Colonic mucosa (tissue), 4 donors: ENCODE measurements around the gene IFI27. TPM values are rescaled to one million over a fixed set of nuclear protein-coding genes. Genes with fewer than 3 reads are reported as not detected.

Experiments
- DNase-seq: peaks from one replicate; pipeline ENCODE4 v3.0.0-alpha.2; 2020
- H3K27ac ChIP-seq: fragments of 200-600 bp; one replicate; pipeline ENCODE4 v1.8.0; 2021
- H3K27me3 ChIP-seq: fragments of 200-600 bp; one replicate; pipeline ENCODE4 v1.8.0; 2021
- H3K36me3 ChIP-seq: fragments of 200-600 bp; one replicate; pipeline ENCODE4 v1.8.0; 2021
- H3K4me1 ChIP-seq: fragments of 200-600 bp; one replicate; pipeline ENCODE4 v1.8.0; 2021; ENCODE audit warnings: mild to moderate bottlenecking
- H3K4me3 ChIP-seq: fragments of 200-600 bp; one replicate; pipeline ENCODE4 v1.8.0; 2021
- H3K9ac ChIP-seq, 2 donors: one replicate each; pipeline ENCODE4 v1.7.0; 2013; ENCODE audit warnings: control low read depth in 2 of 2, low read depth in 2 of 2, low read length in 2 of 2
- H3K9me3 ChIP-seq: fragments of 200-600 bp; one replicate; pipeline ENCODE4 v1.8.0; 2021
- intact Hi-C: fragments of 100-400 bp; cut with DNase I; formaldehyde crosslinking; loops from one replicate; pipeline ENCODE4 v1.14.1; 2022
- total RNA-seq, 2 donors: library from RNA; stranded (reverse); fragmentation: NEBNext Ultra II Directional in 1 of 2; extraction: Animal tissue kit (Norgen Biotek cat#: 25700) in 1 of 2; gene quantifications; one replicate each; pipeline ENCODE4 v1.2.1, GENCODE V29; 2021
- TF ChIP-seq, protein P1 (sequence below): fragments of 200-600 bp; IDR thresholded peaks from one replicate; pipeline ENCODE4 v1.8.0; 2022; ENCODE audit warnings: antibody characterized with exemption, mild to moderate bottlenecking
- donor health status: healthy.
- donor health status: DM: no; HTN: no; CAD: no.
- donor health status: DM: no; HTN: no; CAD: no.

Gene IFI27
- total RNA-seq, 2 donors from 2014 or later, result 219 to 709 TPM

- H3K4me3 ChIP-seq, result peak within 1 kb of the TSS; percentile 49
- H3K9me3 ChIP-seq, result no peaks in the 10 kb centered on the region
- peak; percentile 81 for DNase-seq
- H3K4me1 ChIP-seq, result no peaks in the 10 kb centered on the region
- H3K9ac ChIP-seq, result peak within 1 kb of the TSS; percentile 69 to 73
- TF ChIP-seq, protein P1, sequence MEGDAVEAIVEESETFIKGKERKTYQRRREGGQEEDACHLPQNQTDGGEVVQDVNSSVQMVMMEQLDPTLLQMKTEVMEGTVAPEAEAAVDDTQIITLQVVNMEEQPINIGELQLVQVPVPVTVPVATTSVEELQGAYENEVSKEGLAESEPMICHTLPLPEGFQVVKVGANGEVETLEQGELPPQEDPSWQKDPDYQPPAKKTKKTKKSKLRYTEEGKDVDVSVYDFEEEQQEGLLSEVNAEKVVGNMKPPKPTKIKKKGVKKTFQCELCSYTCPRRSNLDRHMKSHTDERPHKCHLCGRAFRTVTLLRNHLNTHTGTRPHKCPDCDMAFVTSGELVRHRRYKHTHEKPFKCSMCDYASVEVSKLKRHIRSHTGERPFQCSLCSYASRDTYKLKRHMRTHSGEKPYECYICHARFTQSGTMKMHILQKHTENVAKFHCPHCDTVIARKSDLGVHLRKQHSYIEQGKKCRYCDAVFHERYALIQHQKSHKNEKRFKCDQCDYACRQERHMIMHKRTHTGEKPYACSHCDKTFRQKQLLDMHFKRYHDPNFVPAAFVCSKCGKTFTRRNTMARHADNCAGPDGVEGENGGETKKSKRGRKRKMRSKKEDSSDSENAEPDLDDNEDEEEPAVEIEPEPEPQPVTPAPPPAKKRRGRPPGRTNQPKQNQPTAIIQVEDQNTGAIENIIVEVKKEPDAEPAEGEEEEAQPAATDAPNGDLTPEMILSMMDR, result no peak
- intact Hi-C loops, result loop anchor here (10.0 kb wide), 1 partner anchor 184 kb away; no protein-coding TSS in a partner anchor
- H3K27me3 ChIP-seq, result no peaks in the 10 kb centered on the region
- H3K27ac ChIP-seq, result peak within 1 kb of the TSS; percentile 34
- no peaks in the 10 kb centered on the region for H3K36me3 ChIP-seq
These were observed 18.7 kb downstream of the IFI27 start, which contains the start of gene IFI27L2 for GRCh38 chr14:94129111-94129757. TSS of gene IFI27L2 (minus strand) at chr14:94129604. CDS start at chr14:94129564, 40 bp downstream.

DNA sequence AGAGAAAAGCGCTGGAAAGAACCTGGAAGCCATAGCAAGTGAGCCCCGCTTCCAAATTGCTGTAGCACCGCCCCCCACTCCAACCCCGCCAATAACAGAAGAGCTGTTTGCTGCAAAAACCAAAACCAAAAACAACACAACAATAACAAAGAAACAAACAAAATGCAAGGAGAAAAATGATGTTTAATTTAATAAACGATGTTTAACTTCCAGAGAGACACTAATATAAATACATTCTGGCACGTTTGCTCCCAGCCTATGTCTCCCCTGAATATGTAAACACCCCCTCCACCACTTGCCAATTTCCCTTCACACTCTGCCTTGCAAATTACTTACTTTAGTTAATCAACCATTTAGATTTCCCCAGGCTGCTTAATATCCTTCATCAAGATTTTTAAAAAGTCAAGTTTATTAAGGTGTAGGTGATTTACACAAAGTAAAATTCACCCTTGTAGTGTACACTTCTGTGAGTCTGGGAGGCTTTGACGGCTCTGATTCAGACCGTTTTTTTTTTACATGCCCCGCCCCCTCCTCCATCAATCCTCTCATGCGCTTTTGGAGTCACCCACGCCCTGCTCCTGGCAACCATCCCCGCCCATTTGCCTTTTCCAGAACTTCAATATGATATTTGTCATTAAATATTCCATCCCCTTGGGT lies 19.4 kb downstream of the IFI27 start:
- Histone ChIP-seq H3K9ac (peak overlapping the region in 1 of 2 donors; percentile 69), H3K4me1 (no peaks in the 10 kb centered on the region), H3K9me3 (no peaks in the 10 kb centered on the region), H3K36me3 (no peaks in the 10 kb centered on the region), H3K4me3 (peak overlapping the region; percentile 49), H3K27ac (peak overlapping the region; percentile 34), H3K27me3 (no peaks in the 10 kb centered on the region)
- peak; percentile 59 for DNase-seq
- intact Hi-C loops, result loop anchor here (10.0 kb wide), 1 partner anchor 185 kb away; no protein-coding TSS in a partner anchor
- TF ChIP-seq, protein P1, result no peak

DNA sequence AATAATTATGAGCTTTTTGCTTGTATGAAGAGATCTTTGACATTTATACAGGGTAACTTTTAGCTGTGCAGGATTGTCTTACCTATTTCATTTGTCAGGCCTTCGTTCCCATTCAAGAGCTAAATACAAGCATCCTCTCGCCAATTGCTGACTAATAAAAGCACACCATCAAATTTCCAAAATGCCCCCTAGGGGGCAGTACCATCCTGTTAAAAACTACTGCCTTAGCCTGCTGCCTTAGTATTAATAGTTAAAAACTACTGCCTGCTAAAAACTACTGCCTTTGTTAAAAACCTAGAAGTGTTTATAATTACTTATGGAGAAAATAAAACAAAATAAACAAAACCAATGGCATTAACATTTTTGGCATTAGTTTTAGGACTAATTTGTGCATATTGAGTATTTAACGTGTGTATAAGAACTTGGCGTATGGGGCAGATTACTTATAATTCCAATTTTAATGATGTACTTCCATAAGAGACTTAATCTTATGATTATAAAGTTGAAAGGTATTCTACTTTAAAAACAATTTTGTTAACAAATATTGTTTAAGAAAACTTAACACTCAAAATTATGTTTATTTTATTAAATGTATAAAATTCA lies 21.9 kb downstream of the IFI27 start:
- no peaks in the 10 kb centered on the region for H3K36me3 ChIP-seq
- H3K9me3 ChIP-seq, result no peaks in the 10 kb centered on the region
- intact Hi-C loops, result loop anchor here (2.0 kb wide), 1 partner anchor 82 kb away; no protein-coding TSS in a partner anchor
- no peaks in the 10 kb centered on the region for H3K27me3 ChIP-seq
- no peak overlapping the region for H3K4me3 ChIP-seq
- H3K9ac ChIP-seq, result no peak overlapping the region
- DNase-seq, result peak; percentile 68
- no peak overlapping the region for H3K27ac ChIP-seq
- TF ChIP-seq, protein P1, result peak; percentile 76
- H3K4me1 ChIP-seq, result no peaks in the 10 kb centered on the region

DNA sequence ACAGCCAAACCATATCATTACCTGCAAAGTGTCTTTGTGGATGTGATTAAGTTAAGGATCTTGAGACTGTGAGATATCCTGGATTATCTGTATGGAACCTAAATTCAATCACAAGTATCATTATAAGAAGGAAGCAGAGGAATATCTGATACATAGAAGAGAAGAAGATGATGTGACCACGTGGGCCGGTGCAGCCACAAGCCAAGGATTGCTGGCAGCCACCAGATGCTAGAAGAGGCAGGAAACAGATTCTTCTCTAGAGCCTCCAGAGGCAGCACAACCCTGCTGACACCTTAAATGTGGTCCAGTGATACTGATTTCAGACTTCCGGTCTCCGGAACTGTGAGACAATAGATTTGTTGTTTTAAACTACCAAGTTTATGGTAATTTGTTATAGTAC lies 24.9 kb downstream of the IFI27 start:
- Histone ChIP-seq H3K27ac (no peak overlapping the region), H3K4me3 (no peak overlapping the region), H3K27me3 (no peaks in the 10 kb centered on the region), H3K9ac (no peak overlapping the region), H3K9me3 (no peaks in the 10 kb centered on the region), H3K4me1 (no peaks in the 10 kb centered on the region), H3K36me3 (no peaks in the 10 kb centered on the region)
- no peak for DNase-seq
- TF ChIP-seq, protein P1, result no peak
- intact Hi-C loops, result loop anchor here (5.0 kb wide), 1 partner anchor 42 kb away; no protein-coding TSS in a partner anchor

DNA sequence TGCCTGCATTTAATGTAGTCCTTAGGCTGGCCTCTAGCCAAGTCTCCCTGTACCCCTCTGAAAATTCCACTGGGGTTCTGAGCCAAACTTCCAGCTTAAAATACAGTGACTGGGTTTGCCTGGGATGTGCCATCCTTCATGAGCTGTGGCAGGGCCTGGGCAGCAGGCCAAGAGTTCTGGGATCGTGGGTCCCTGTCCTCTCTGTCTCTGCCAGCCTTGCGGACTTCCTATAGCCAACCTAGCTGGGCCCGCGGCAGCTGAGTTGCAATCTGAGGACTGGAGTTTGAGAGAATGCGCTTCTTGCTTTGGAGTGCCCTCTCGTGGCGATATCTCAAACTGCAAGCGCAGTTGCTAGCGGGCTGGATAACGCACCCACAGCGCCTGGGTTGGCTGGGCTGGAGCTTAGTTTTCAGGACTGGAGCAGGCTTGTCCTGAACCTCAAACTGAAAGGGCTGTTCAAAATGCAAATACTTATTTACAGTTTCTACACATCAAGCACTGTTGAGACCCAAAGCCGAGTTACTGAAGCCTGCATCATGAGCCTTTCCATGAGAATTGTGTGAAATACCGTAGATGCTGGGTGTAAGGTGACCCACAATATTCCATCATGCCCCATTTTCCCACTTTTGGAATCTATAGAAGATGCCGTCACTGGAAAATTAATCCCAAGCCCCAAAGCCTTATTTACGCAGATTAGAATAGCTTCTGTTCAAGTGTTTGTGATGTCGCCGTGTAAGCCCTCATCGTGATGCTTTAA lies 26.2 kb downstream of the IFI27 start:
- Histone ChIP-seq H3K9me3 (no peaks in the 10 kb centered on the region), H3K27ac (no peak overlapping the region), H3K9ac (no peak overlapping the region), H3K4me3 (no peak overlapping the region), H3K4me1 (no peaks in the 10 kb centered on the region), H3K36me3 (no peaks in the 10 kb centered on the region), H3K27me3 (no peaks in the 10 kb centered on the region)
- intact Hi-C loops, result loop anchor here (5.0 kb wide), 1 partner anchor 41 kb away; no protein-coding TSS in a partner anchor
- TF ChIP-seq, protein P1, result peak; percentile 98
- peak; percentile 90 for DNase-seq
